ENCODE data around the gene PDE5A. TPM values are rescaled to one million over a fixed set of nuclear protein-coding genes. Genes with fewer than 3 reads are reported as not detected.

PDE5A gene
- total RNA-seq, 1 experiment from 2014 or later, result 5.0 TPM

DNA sequence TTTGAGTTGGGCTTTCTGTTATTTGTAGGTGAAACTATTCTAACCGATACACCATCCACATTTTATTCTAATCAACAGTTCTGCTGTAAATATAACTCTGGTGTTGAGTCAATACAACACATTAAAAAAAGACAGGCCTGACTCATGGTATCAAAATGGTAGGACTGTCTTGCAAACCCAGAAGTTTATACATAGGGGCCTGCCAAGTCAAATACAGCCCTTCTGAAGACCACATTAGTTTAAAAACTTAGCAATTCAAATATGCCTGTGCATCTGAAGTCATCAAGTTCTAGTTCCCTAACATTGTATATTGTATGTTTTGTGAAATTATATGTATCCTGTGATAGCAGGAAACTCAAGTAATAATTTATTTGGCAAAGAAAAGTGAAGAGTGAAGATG is 24.4 kb upstream of the PDE5A start:
- POLR2A ChIA-PET, result no interaction called here
- no peak overlapping the region for H3K4me3 ChIP-seq (replicated peaks in 1 of 2; ENCODE audit: low read depth in 1 of 2, low read length in 2 of 2)
- H3K4me1 ChIP-seq (ENCODE audit: control insufficient read depth in 1 of 2, insufficient read depth in 2 of 2, low read length in 2 of 2), result peaks cover 0 to 10% of the 10 kb centered on the region in 2 experiments; a peak in 2 of 4 replicates
- ATAC-seq (no peak), DNase-seq (ENCODE audit: low read depth, low spot score) (no peak)
- no peak for TF ChIP-seq ELF1 (IDR thresholded peaks at IDR 0.05; ENCODE audit: borderline replicate concordance, low read depth)
- no peak for TF ChIP-seq SP1 (IDR thresholded peaks at IDR 0.05; ENCODE audit: low read depth)
- TF ChIP-seq, protein P1, sequence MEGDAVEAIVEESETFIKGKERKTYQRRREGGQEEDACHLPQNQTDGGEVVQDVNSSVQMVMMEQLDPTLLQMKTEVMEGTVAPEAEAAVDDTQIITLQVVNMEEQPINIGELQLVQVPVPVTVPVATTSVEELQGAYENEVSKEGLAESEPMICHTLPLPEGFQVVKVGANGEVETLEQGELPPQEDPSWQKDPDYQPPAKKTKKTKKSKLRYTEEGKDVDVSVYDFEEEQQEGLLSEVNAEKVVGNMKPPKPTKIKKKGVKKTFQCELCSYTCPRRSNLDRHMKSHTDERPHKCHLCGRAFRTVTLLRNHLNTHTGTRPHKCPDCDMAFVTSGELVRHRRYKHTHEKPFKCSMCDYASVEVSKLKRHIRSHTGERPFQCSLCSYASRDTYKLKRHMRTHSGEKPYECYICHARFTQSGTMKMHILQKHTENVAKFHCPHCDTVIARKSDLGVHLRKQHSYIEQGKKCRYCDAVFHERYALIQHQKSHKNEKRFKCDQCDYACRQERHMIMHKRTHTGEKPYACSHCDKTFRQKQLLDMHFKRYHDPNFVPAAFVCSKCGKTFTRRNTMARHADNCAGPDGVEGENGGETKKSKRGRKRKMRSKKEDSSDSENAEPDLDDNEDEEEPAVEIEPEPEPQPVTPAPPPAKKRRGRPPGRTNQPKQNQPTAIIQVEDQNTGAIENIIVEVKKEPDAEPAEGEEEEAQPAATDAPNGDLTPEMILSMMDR (IDR thresholded peaks at IDR 0.05 in 2 of 3, conservative IDR thresholded peaks at IDR 0.05 in 1 of 3; ENCODE audit: borderline replicate concordance in 1 of 3, insufficient read depth in 1 of 3, low read depth in 2 of 3, low read length in 2 of 3), result no peak
- TF ChIP-seq, protein P2, sequence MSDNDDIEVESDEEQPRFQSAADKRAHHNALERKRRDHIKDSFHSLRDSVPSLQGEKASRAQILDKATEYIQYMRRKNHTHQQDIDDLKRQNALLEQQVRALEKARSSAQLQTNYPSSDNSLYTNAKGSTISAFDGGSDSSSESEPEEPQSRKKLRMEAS (IDR thresholded peaks at IDR 0.05), result no peak
- no peak for TF ChIP-seq JUND (IDR thresholded peaks at IDR 0.05)
- no peak overlapping the region for H2AFZ ChIP-seq (ENCODE audit: low read depth, low read length, poor library complexity, severe bottlenecking)
- H3K36me3 ChIP-seq (ENCODE audit: control insufficient read depth in 1 of 2, insufficient read depth in 2 of 2, low read length in 2 of 2), result no peaks in the 10 kb centered on the region
- H3K27me3 ChIP-seq (ENCODE audit: insufficient read depth, low read length), result no peaks in the 10 kb centered on the region
- H3K27ac ChIP-seq (ENCODE audit: low read depth, low read length), result no peak overlapping the region
- intact Hi-C loops (cut with micrococcal nuclease), result no loop called here
- H3K79me2 ChIP-seq (ENCODE audit: insufficient read depth, low read length), result no peaks in the 10 kb centered on the region
- no peaks in the 10 kb centered on the region for H3K9me3 ChIP-seq (ENCODE audit: control insufficient read depth in 1 of 2, insufficient read depth in 1 of 2, low read depth in 1 of 2, low read length in 2 of 2)
- no peak overlapping the region for H3K9ac ChIP-seq (ENCODE audit: low read length)
- CTCF ChIA-PET, result interaction anchor here (2.3 kb wide), 1 partner anchor 24 kb away, joined by 7 read pairs; the partner anchor contains the start of gene PDE5A
- H3K4me2 ChIP-seq (ENCODE audit: low read length), result no peak overlapping the region
- RAD21 ChIA-PET (ENCODE audit: low non-redundant PET in 1 of 2, low total read pairs in 2 of 2, uncharacterized antibody in 2 of 2, unreplicated experiment in 2 of 2), result no interaction called here
- BruUV-seq (replicated peaks), result no TSS peak
- no peaks in the 10 kb centered on the region for H4K20me1 ChIP-seq (ENCODE audit: insufficient read depth)
- no peaks in the 10 kb centered on the region for H3K9me2 ChIP-seq (ENCODE audit: insufficient read depth)

DNA sequence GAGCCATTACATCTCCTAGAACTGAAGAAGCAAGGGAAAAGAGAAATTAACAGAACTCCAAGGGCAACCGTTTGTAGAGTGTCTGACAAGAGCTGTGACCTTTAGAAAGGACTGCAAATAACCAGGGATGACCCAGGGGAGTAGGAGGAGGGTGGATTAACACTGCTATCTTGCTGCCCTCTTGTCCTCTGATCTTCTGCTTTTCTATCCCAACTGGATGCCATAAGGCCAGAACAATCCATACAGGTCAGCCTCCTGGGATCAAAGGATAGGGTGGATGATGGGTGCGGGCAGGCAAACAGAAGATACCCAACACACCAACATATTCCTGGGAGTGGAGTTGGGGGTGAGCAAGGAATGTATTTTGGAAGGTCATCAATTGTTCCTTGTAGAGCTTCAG is 19.8 kb upstream of the PDE5A start:
- no peaks in the 10 kb centered on the region for H3K27me3 ChIP-seq (ENCODE audit: insufficient read depth, low read length)
- CTCF ChIA-PET, result interaction anchor here (1.0 kb wide), 1 partner anchor 19 kb away, joined by 3 read pairs; the partner anchor contains the start of gene PDE5A
- H4K20me1 ChIP-seq (ENCODE audit: insufficient read depth), result no peaks in the 10 kb centered on the region
- H3K4me2 ChIP-seq (ENCODE audit: low read length), result no peak overlapping the region
- H3K9me3 ChIP-seq (ENCODE audit: control insufficient read depth in 1 of 2, insufficient read depth in 1 of 2, low read depth in 1 of 2, low read length in 2 of 2), result no peaks in the 10 kb centered on the region
- ATAC-seq, result no peak
- no peaks in the 10 kb centered on the region for H3K79me2 ChIP-seq (ENCODE audit: insufficient read depth, low read length)
- no peak overlapping the region for H3K27ac ChIP-seq (ENCODE audit: low read depth, low read length)
- H3K9ac ChIP-seq (ENCODE audit: low read length), result no peak overlapping the region
- no peak overlapping the region for H2AFZ ChIP-seq (ENCODE audit: low read depth, low read length, poor library complexity, severe bottlenecking)
- DNase-seq (ENCODE audit: low read depth, low spot score), result no peak
- H3K4me3 ChIP-seq (replicated peaks in 1 of 2; ENCODE audit: low read depth in 1 of 2, low read length in 2 of 2), result no peak overlapping the region
- RAD21 ChIA-PET (ENCODE audit: low non-redundant PET in 1 of 2, low total read pairs in 2 of 2, uncharacterized antibody in 2 of 2, unreplicated experiment in 2 of 2), result no interaction called here
- no peaks in the 10 kb centered on the region for H3K9me2 ChIP-seq (ENCODE audit: insufficient read depth)
- BruUV-seq (replicated peaks), result no TSS peak
- POLR2A ChIA-PET, result no interaction called here
- H3K36me3 ChIP-seq (ENCODE audit: control insufficient read depth in 1 of 2, insufficient read depth in 2 of 2, low read length in 2 of 2), result no peaks in the 10 kb centered on the region
- intact Hi-C loops (cut with micrococcal nuclease), result no loop called here
- no peaks in the 10 kb centered on the region for H3K4me1 ChIP-seq (ENCODE audit: control insufficient read depth in 1 of 2, insufficient read depth in 2 of 2, low read length in 2 of 2)
- TF ChIP-seq JUND (IDR thresholded peaks at IDR 0.05) (no peak), POLR2AphosphoS5 (IDR thresholded peaks at IDR 0.05; ENCODE audit: low read depth, low read length) (no peak), EZH2phosphoT487 (IDR thresholded peaks at IDR 0.05; ENCODE audit: borderline replicate concordance) (no peak), TCF7L2 (IDR thresholded peaks at IDR 0.05; ENCODE audit: borderline replicate concordance, extremely low read depth, insufficient read depth, insufficient read length) (no peak), CEBPB (IDR thresholded peaks at IDR 0.05; ENCODE audit: low read depth) (no peak)
- TF ChIP-seq, protein P3, sequence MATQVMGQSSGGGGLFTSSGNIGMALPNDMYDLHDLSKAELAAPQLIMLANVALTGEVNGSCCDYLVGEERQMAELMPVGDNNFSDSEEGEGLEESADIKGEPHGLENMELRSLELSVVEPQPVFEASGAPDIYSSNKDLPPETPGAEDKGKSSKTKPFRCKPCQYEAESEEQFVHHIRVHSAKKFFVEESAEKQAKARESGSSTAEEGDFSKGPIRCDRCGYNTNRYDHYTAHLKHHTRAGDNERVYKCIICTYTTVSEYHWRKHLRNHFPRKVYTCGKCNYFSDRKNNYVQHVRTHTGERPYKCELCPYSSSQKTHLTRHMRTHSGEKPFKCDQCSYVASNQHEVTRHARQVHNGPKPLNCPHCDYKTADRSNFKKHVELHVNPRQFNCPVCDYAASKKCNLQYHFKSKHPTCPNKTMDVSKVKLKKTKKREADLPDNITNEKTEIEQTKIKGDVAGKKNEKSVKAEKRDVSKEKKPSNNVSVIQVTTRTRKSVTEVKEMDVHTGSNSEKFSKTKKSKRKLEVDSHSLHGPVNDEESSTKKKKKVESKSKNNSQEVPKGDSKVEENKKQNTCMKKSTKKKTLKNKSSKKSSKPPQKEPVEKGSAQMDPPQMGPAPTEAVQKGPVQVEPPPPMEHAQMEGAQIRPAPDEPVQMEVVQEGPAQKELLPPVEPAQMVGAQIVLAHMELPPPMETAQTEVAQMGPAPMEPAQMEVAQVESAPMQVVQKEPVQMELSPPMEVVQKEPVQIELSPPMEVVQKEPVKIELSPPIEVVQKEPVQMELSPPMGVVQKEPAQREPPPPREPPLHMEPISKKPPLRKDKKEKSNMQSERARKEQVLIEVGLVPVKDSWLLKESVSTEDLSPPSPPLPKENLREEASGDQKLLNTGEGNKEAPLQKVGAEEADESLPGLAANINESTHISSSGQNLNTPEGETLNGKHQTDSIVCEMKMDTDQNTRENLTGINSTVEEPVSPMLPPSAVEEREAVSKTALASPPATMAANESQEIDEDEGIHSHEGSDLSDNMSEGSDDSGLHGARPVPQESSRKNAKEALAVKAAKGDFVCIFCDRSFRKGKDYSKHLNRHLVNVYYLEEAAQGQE (IDR thresholded peaks at IDR 0.05; ENCODE audit: low read depth), result no peak
- TF ChIP-seq, protein P4, sequence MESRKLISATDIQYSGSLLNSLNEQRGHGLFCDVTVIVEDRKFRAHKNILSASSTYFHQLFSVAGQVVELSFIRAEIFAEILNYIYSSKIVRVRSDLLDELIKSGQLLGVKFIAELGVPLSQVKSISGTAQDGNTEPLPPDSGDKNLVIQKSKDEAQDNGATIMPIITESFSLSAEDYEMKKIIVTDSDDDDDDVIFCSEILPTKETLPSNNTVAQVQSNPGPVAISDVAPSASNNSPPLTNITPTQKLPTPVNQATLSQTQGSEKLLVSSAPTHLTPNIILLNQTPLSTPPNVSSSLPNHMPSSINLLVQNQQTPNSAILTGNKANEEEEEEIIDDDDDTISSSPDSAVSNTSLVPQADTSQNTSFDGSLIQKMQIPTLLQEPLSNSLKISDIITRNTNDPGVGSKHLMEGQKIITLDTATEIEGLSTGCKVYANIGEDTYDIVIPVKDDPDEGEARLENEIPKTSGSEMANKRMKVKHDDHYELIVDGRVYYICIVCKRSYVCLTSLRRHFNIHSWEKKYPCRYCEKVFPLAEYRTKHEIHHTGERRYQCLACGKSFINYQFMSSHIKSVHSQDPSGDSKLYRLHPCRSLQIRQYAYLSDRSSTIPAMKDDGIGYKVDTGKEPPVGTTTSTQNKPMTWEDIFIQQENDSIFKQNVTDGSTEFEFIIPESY (IDR thresholded peaks at IDR 0.05; ENCODE audit: extremely low read depth, insufficient replicate concordance, low read length), result no peak
- TF ChIP-seq, protein P5, sequence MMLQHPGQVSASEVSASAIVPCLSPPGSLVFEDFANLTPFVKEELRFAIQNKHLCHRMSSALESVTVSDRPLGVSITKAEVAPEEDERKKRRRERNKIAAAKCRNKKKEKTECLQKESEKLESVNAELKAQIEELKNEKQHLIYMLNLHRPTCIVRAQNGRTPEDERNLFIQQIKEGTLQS (IDR thresholded peaks at IDR 0.05), result no peak
